ENCODE data around the gene MYO15A.

- TF ChIP-seq CTCF (IDR thresholded peaks at IDR 0.05) = no peak
- no peak for TF ChIP-seq POLR2A (IDR thresholded peaks at IDR 0.05)
Measured at GRCh38 chr17:18145811-18146210, 37.3 kb downstream of the MYO15A start.
